ENCODE measurements around the gene AOAH.

AOAH gene

GRCh38 chr7:36762394-36762793 lies 38.1 kb upstream of the AOAH start:
- Histone ChIP-seq H3K9me3 (no peaks in the 10 kb centered on the region), H3K27me3 (no peaks in the 10 kb centered on the region), H3K4me3 (ENCODE audit: low read depth in 1 of 2, low read length in 1 of 2) (no peak overlapping the region), H3K36me3 (no peaks in the 10 kb centered on the region), H3K4me1 (ENCODE audit: control insufficient read depth in 1 of 2, insufficient read depth in 1 of 2, low read depth in 1 of 2, low read length in 1 of 2) (no peaks in the 10 kb centered on the region), H3K27ac (no peak overlapping the region)
- TF ChIP-seq CTCF (IDR thresholded peaks at IDR 0.05): no peak

GRCh38 chr7:36761835-36762234 lies 37.5 kb upstream of the AOAH start:
- no peak overlapping the region for H3K4me3 ChIP-seq (ENCODE audit: low read depth in 1 of 2, low read length in 1 of 2)
- no peak overlapping the region for H3K27ac ChIP-seq
- no peaks in the 10 kb centered on the region for H3K4me1 ChIP-seq (ENCODE audit: control insufficient read depth in 1 of 2, insufficient read depth in 1 of 2, low read depth in 1 of 2, low read length in 1 of 2)
- no peaks in the 10 kb centered on the region for H3K36me3 ChIP-seq
- no peak for TF ChIP-seq CTCF (IDR thresholded peaks at IDR 0.05)
- no peaks in the 10 kb centered on the region for H3K9me3 ChIP-seq
- no peaks in the 10 kb centered on the region for H3K27me3 ChIP-seq

- Histone ChIP-seq H3K4me1 (ENCODE audit: control insufficient read depth in 1 of 2, insufficient read depth in 1 of 2, low read depth in 1 of 2, low read length in 1 of 2) (no peaks in the 10 kb centered on the region), H3K27ac (no peak overlapping the region), H3K4me3 (ENCODE audit: low read depth in 1 of 2, low read length in 1 of 2) (no peak overlapping the region), H3K36me3 (no peaks in the 10 kb centered on the region), H3K27me3 (no peaks in the 10 kb centered on the region), H3K9me3 (no peaks in the 10 kb centered on the region)
- TF ChIP-seq CTCF (IDR thresholded peaks at IDR 0.05): no peak
These were observed 36.8 kb upstream of the AOAH start for GRCh38 chr7:36760856-36761762.

- no peak overlapping the region for H3K4me3 ChIP-seq (ENCODE audit: low read depth in 1 of 2, low read length in 1 of 2)
- H3K9me3 ChIP-seq: no peaks in the 10 kb centered on the region
- H3K4me1 ChIP-seq (ENCODE audit: control insufficient read depth in 1 of 2, insufficient read depth in 1 of 2, low read depth in 1 of 2, low read length in 1 of 2): no peaks in the 10 kb centered on the region
- no peaks in the 10 kb centered on the region for H3K36me3 ChIP-seq
- no peaks in the 10 kb centered on the region for H3K27me3 ChIP-seq
- no peak for TF ChIP-seq CTCF (IDR thresholded peaks at IDR 0.05)
- H3K27ac ChIP-seq: no peak overlapping the region
These were observed 34.6 kb upstream of the AOAH start for GRCh38 chr7:36758879-36759278.

GRCh38 chr7:36755484-36755883 lies 31.2 kb upstream of the AOAH start:
- Histone ChIP-seq H3K9me3 (no peaks in the 10 kb centered on the region), H3K4me3 (ENCODE audit: low read depth in 1 of 2, low read length in 1 of 2) (no peak overlapping the region), H3K27ac (no peak overlapping the region), H3K27me3 (no peaks in the 10 kb centered on the region), H3K4me1 (ENCODE audit: control insufficient read depth in 1 of 2, insufficient read depth in 1 of 2, low read depth in 1 of 2, low read length in 1 of 2) (peaks cover 0 to under 1% of the 10 kb centered on the region in 2 experiments), H3K36me3 (no peaks in the 10 kb centered on the region)
- TF ChIP-seq CTCF (IDR thresholded peaks at IDR 0.05): no peak
